Natural killer cell (primary cell): ENCODE measurements around the gene STK32C. TPM values are rescaled to one million over a fixed set of nuclear protein-coding genes. Genes with fewer than 3 reads are reported as not detected.

Source experiments
- ATAC-seq, 3 donors: fragments of 150-1000 bp in 2 of 3; fragments of 200-7000 bp in 1 of 3; cut with Tn5 transposase; 1 replicate in 1 of 3; 2 replicates in 2 of 3; pipeline ENCODE4 v1.10.0; 2021; ENCODE audit warnings: mild to moderate bottlenecking in 2 of 3, moderate library complexity in 2 of 3
- DNase-seq, 2 donors: peaks; one replicate each; pipeline versions ENCODE4 v3.0.0 to v3.0.0-alpha.2; 2013 to 2021; ENCODE audit warnings: mixed read lengths in 1 of 2
- H3K27ac ChIP-seq: one replicate; pipeline ENCODE4 v1.5.1; 2013; ENCODE audit warnings: mild to moderate bottlenecking, low read length
- H3K27me3 ChIP-seq: one replicate; pipeline ENCODE4 v1.6.1; 2013; ENCODE audit warnings: low read length; ENCODE audit not compliant: control insufficient read depth, insufficient read depth
- H3K36me3 ChIP-seq: one replicate; pipeline ENCODE4 v1.6.1; 2013; ENCODE audit warnings: low read length; ENCODE audit not compliant: control insufficient read depth, insufficient read depth
- H3K4me1 ChIP-seq: one replicate; pipeline ENCODE4 v1.6.1; 2013; ENCODE audit warnings: low read length; ENCODE audit not compliant: control insufficient read depth, insufficient read depth
- H3K4me3 ChIP-seq: one replicate; pipeline ENCODE4 v1.5.1; 2013; ENCODE audit warnings: low read length
- H3K9me3 ChIP-seq: one replicate; pipeline ENCODE4 v1.6.1; 2013; ENCODE audit warnings: low read length; ENCODE audit not compliant: control insufficient read depth, insufficient read depth
- H3K27ac Mint-ChIP-seq, 2 donors: one replicate each; pipeline ENCODE4 v1.8.0; 2022; ENCODE audit warnings: mild to moderate bottlenecking in 2 of 2, mixed read lengths in 2 of 2, moderate library complexity in 1 of 2
- H3K27me3 Mint-ChIP-seq, 2 donors: one replicate each; pipeline ENCODE4 v1.8.0; 2022; ENCODE audit warnings: low read depth in 2 of 2, mixed read lengths in 2 of 2
- H3K36me3 Mint-ChIP-seq: one replicate; pipeline ENCODE4 v1.8.0; 2022; ENCODE audit warnings: mixed read lengths
- H3K4me1 Mint-ChIP-seq, 2 donors: one replicate each; pipeline ENCODE4 v1.8.0; 2022; ENCODE audit warnings: mixed read lengths in 2 of 2
- H3K4me3 Mint-ChIP-seq: one replicate; pipeline ENCODE4 v1.8.0; 2022; ENCODE audit warnings: mild to moderate bottlenecking, moderate library complexity, mixed read lengths
- H3K9me3 Mint-ChIP-seq, 2 donors: one replicate each; pipeline ENCODE4 v1.8.0; 2022; ENCODE audit warnings: mixed read lengths in 2 of 2
- CTCF ChIP-seq: fragments of 200-600 bp; IDR thresholded peaks from one replicate; pipeline ENCODE4 v1.8.0; 2022; ENCODE audit warnings: antibody characterized with exemption
- WGBS: methylation state at CpG from one replicate; pipeline ENCODE4 v1.1.7; 2013; ENCODE audit warnings: missing lambda C conversion rate; ENCODE audit not compliant: insufficient coverage; 5-methylcytosine and 5-hydroxymethylcytosine counted together
- intact Hi-C: fragments of 100-400 bp; cut with micrococcal nuclease; formaldehyde crosslinking; loops from one replicate; pipeline ENCODE4 v1.14.2; 2022
- total RNA-seq, 4 donors: library from RNA; stranded (reverse); fragments of 120-200 nt in 1 of 4; gene quantifications; one replicate each; pipeline versions ENCODE4 v1.2.3 to v1.2.4, GENCODE V29; 2013 to 2022

Gene STK32C
- total RNA-seq, 3 donors from 2014 or later (not counting 1 experiment from before 2014, with no cell fraction given), result 12.7 to 22.1 (median 17.9) TPM

GRCh38 chr10:132346806-132347205, 39.1 kb upstream of the STK32C start:
- Histone ChIP-seq H3K27me3 (no peaks in the 10 kb centered on the region), H3K4me3 (no peak overlapping the region), H3K27ac (no peak overlapping the region), H3K9me3 (no peaks in the 10 kb centered on the region), H3K4me1 (no peaks in the 10 kb centered on the region), H3K36me3 (peaks cover 7% of the 10 kb centered on the region)
- H3K27me3 Mint-ChIP-seq, result no peaks in the 10 kb centered on the region
- peak overlapping the region in 1 of 2 donors; percentile 21 for H3K27ac Mint-ChIP-seq
- intact Hi-C loops, result no loop called here
- no peak overlapping the region for H3K4me3 Mint-ChIP-seq
- no peaks in the 10 kb centered on the region for H3K9me3 Mint-ChIP-seq
- H3K36me3 Mint-ChIP-seq, result peaks cover 11% of the 10 kb centered on the region
- no peak for TF ChIP-seq CTCF
- DNase-seq, result no peak
- ATAC-seq, result no peak
- WGBS, result 93% methylated on average over 9 of the region's 9 CpGs
- no peaks in the 10 kb centered on the region for H3K4me1 Mint-ChIP-seq

- 92% methylated on average over 7 of the region's 7 CpGs for WGBS
- H3K9me3 Mint-ChIP-seq, result no peaks in the 10 kb centered on the region
- no peaks in the 10 kb centered on the region for H3K4me1 Mint-ChIP-seq
- no peak for TF ChIP-seq CTCF
- Histone ChIP-seq H3K4me1 (no peaks in the 10 kb centered on the region), H3K4me3 (no peak overlapping the region), H3K9me3 (no peaks in the 10 kb centered on the region), H3K27me3 (no peaks in the 10 kb centered on the region), H3K27ac (no peak overlapping the region), H3K36me3 (peaks cover 9% of the 10 kb centered on the region)
- H3K27ac Mint-ChIP-seq, result peak overlapping the region in 1 of 2 donors; percentile 37
- intact Hi-C loops, result no loop called here
- DNase-seq (no peak), ATAC-seq (no peak)
- H3K4me3 Mint-ChIP-seq, result no peak overlapping the region
- H3K27me3 Mint-ChIP-seq, result no peaks in the 10 kb centered on the region
- H3K36me3 Mint-ChIP-seq, result peaks cover 11% of the 10 kb centered on the region
Measured at GRCh38 chr10:132345345-132345744, 37.6 kb upstream of the STK32C start.

GRCh38 chr10:132344386-132344785, 36.6 kb upstream of the STK32C start:
- Histone ChIP-seq H3K36me3 (peaks cover 9% of the 10 kb centered on the region), H3K9me3 (no peaks in the 10 kb centered on the region), H3K4me1 (no peaks in the 10 kb centered on the region), H3K27ac (no peak overlapping the region), H3K4me3 (no peak overlapping the region), H3K27me3 (no peaks in the 10 kb centered on the region)
- no peaks in the 10 kb centered on the region for H3K4me1 Mint-ChIP-seq
- no peak overlapping the region for H3K27ac Mint-ChIP-seq
- no peaks in the 10 kb centered on the region for H3K27me3 Mint-ChIP-seq
- 100% methylated on average over 4 of the region's 6 CpGs for WGBS
- no peak overlapping the region for H3K4me3 Mint-ChIP-seq
- DNase-seq (no peak), ATAC-seq (no peak)
- no peak for TF ChIP-seq CTCF
- H3K36me3 Mint-ChIP-seq, result peaks cover 11% of the 10 kb centered on the region
- intact Hi-C loops, result no loop called here
- H3K9me3 Mint-ChIP-seq, result no peaks in the 10 kb centered on the region

GRCh38 chr10:132342553-132342952, 34.8 kb upstream of the STK32C start:
- H3K9me3 Mint-ChIP-seq, result no peaks in the 10 kb centered on the region
- H3K27ac Mint-ChIP-seq, result no peak overlapping the region
- no peak for TF ChIP-seq CTCF
- intact Hi-C loops, result no loop called here
- peaks cover 11% of the 10 kb centered on the region for H3K36me3 Mint-ChIP-seq
- WGBS, result 96% methylated on average over 5 of the region's 7 CpGs
- H3K27me3 Mint-ChIP-seq, result no peaks in the 10 kb centered on the region
- Histone ChIP-seq H3K36me3 (peaks cover 7% of the 10 kb centered on the region), H3K27ac (no peak overlapping the region), H3K9me3 (no peaks in the 10 kb centered on the region), H3K27me3 (no peaks in the 10 kb centered on the region), H3K4me3 (no peak overlapping the region), H3K4me1 (peaks cover 4% of the 10 kb centered on the region)
- no peak overlapping the region for H3K4me3 Mint-ChIP-seq
- no peak for DNase-seq
- no peak for ATAC-seq
- H3K4me1 Mint-ChIP-seq, result peaks cover 3% of the 10 kb centered on the region in 2 donors
